ENCODE measurements around the gene TRAPPC14. TPM values are rescaled to one million over a fixed set of nuclear protein-coding genes. Genes with fewer than 3 reads are reported as not detected.
A peak's percentile ranks its signal among the peaks of the same experiment; 100 is the strongest.
"Not testable (repeated sequence)": the region's sequence is repeated elsewhere in the genome, so short reads cannot be mapped to it uniquely, and the experiment has no call there.

The TRAPPC14 gene
- total RNA-seq, 1 donor from 2014 or later: 20.0 TPM

GRCh38 chr7:100155553-100156317 is 2.8 kb downstream of the TRAPPC14 start:
- DNase-seq (ENCODE audit: extremely low read depth, low read depth, low spot score): no peak

- no peak for DNase-seq (ENCODE audit: extremely low read depth, low read depth, low spot score)
These were observed 3.7 kb downstream of the TRAPPC14 start for GRCh38 chr7:100154651-100155491.

DNA sequence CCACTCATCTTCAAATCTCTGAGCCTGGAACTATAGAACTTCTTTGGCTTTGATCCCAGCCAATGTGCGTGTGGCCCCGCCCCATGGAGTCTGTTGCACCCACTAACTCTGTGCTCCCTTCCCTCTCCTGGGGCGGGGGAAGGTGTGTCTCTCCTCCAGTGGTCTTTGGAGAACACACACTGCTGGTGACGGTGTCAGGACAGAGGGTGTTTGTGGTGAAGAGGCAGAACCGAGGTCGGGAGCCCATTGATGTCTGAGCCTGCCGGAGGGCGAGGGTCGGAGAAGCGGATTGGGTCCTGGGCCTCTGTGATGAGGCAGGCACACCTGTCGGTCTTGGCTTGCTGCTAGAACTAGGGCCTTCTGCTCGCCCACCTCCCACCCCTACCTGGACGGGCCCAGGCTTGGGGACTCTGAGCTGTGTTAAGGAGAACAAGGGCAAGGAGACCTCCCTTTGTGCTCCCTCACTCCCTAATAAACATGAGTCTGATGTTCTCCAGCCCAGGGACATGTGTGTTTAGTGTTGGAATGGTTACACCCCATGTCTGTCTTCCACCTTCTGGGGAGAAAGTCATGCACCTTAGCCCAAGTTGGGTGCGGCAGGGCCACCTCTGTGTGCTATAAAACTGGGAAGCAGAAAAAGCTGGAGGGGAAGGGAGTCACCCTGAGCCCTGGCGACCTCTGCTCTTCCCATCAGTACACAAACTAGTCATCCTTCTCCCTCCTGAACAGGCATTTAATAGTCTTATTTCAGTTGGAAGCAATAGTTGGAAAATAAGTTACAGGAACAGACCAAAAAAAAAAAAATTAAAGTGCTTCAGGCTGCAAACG is 4.6 kb downstream of the TRAPPC14 start:
- no peak for DNase-seq (ENCODE audit: extremely low read depth, low read depth, low spot score)

DNA sequence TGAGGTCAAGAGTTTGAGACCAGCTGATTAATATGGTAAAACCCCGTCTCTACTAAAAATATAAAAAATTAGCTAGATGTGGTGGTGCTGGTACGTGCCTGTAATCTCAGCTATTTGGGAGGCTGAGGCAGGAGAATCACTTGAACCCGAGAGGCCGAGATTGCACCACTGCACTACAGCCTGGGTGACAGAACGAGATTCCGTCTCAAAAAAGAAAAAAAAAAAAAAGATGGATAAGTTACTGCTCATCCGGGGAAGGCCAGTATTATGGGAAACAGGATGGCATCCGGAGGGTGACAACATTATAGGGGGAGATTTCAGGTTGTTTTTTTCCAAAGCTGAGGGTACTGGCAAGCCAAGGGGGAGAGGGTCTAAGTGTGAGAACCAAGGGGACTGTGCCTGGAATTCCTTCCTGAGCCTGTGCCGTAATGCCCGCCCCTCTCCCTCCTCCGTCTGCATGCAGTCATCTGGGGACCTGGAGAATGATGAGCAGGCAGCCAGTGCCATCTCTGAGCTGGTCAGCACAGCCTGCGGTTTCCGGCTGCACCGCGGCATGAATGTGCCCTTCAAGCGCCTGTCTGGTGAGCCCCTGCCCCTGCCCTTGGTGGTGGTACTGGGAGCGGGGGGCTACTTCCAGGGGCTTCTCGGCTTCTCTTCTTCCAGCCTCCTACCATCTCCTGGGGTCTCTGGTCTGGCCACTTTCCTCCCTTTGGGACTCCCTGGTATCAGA is 5.4 kb downstream of the TRAPPC14 start:
- no peak for DNase-seq (ENCODE audit: extremely low read depth, low read depth, low spot score)

DNA sequence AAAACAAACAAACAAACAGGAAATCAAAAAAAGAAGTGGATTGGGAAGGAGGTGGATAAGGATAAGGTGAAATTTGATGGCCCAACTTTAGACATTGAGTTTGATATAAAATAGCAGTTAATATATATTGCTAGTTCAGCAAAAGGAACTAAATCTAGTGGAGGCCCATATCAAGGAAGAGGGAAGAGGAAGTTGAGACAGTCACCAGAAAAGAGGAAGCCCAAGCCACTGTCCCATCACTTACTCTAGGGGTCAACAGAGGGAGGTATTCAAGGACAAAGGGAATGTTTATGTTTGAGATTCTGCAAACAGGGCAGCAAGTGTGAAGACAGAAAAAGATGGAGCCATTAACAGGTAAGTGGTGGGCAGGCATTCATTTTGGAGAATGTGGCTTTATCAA is 6.1 kb downstream of the TRAPPC14 start:
- no peak for DNase-seq (ENCODE audit: extremely low read depth, low read depth, low spot score)

DNA sequence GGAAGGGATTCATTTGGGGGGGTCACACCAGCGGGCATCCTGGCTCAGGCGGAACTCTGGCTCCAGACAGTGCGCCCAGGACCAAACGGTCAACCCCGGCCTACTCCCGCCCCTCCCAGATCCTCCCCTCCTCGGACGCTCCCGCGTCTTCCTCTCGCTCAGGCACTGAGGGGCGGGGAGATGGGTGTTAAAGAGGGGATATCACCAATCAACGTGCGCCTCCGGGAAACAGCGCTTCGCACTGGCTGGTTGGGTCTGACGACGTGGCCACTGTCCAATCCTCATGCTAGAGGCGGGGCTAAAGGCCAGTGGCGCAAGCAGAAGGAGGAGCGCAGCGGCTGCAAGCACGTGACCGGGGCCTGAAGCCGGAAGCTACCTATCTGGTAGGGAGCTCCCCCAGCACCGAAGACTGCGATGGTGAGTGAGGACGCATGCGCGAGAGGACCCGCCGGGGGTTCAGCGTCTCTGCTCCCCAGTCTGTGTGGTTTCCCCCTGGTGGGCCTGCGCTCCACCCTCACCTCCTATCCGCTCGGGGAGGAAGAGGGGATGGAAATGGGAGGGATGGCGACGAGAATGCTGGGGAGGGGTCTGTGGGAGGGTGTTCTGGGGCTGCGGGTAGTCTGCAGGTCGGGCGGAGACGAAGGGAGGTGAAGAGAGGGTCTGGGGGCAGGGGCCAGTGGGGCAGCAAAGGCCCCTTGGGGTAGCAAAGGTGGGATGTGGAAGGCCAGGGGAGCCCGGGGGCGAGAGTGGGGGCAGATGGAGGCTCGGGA is 9.8 kb downstream of the TRAPPC14 start, which contains the start of gene LAMTOR4:
Gene LAMTOR4, plus strand, starts transcription at position 360 of the 770 bp plus-strand sequence. Its CDS starts 55 bp downstream, at position 415.
- peak; percentile 82 for DNase-seq (ENCODE audit: extremely low read depth, low read depth, low spot score)

DNA sequence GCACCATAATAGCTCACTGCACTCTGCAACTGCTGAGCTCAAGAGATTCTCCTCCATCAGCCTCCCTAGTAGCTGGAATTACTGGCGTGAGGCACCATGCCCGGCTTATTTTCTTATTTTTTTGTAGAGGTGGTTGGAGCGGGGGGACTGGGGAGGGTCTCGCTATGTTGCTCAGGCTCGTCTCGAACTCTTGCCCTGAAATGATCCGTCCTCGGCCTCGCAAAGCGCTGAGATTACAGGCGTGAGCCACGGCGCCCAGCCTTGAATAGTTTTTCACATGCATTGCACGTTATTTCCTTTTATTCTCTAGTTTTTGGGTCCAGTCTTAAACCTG is 10.3 kb downstream of the TRAPPC14 start:
- no peak for DNase-seq (ENCODE audit: extremely low read depth, low read depth, low spot score)

- no peak for DNase-seq (ENCODE audit: extremely low read depth, low read depth, low spot score)
These were observed 11.2 kb downstream of the TRAPPC14 start for GRCh38 chr7:100147278-100147677.

DNA sequence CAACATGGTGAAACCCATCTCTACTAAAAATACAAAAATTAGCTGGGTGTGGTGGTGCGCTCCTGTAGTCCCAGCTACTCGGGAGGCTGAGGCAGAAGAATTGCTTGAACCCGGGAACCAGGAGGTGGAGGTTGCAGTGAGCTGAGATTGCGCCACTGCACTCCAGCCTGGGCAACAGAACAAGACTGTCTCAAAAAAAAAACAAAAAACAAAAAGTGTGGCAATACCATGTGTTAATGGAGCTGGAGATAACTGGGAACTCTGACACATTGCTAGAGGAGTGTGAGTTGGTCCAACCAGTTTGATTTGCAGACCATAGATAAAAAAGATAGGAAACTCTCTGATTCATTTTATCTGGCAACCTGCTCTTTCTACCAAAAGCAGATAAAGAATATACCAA is 12.2 kb downstream of the TRAPPC14 start:
- DNase-seq (ENCODE audit: extremely low read depth, low read depth, low spot score): not testable (repeated sequence)

- no peak for DNase-seq (ENCODE audit: extremely low read depth, low read depth, low spot score)
These were observed 16.1 kb downstream of the TRAPPC14 start for GRCh38 chr7:100142461-100142860.

GRCh38 chr7:100141555-100141949 is 17.0 kb downstream of the TRAPPC14 start:
- no peak for DNase-seq (ENCODE audit: extremely low read depth, low read depth, low spot score)

DNA sequence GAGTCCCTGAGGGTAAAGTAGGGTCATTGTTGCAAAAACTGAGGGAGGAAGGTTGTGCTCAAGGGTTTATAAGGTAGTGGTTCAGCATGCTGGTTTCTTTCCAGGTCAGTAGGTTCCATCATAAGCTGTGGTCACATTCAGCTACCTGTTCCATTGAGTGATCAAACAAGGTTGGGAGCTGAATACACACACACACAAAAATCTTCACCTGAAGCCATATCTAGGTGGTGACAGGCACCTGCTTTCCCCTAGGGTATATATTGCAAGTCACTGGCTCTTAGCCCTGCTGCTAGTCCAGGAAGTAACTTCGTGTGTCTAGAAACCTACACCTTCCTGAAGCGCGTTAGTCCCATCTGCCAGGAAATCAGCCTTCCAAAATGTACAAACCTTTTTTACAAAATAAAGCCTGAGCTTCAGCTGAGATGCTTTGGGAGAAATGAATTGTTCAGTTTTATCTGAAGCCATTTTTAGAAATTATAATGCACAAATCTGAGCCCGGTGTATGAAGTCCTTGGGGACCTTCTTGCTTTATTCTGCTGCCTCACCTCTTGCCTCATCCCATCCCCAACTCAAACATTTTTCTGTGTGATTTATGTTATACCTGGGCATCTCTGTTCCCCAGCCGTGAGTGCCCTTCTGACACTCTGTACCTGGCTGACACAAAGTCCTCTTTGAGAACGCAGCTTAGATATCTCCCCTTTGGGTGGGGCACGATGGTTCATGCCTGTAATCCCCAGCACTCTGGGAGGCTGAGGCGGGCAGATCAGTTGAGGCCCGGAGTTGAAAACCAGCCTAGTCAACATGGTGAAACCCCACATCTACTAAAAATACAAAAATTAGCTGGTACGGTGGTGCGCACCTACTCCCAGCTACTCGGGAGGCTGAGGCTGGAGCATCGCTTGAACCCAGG is 20.4 kb downstream of the TRAPPC14 start:
- DNase-seq (ENCODE audit: extremely low read depth, low read depth, low spot score): no peak

GRCh38 chr7:100132697-100133151 is 25.8 kb downstream of the TRAPPC14 start:
- DNase-seq (ENCODE audit: extremely low read depth, low read depth, low spot score): no peak

DNA sequence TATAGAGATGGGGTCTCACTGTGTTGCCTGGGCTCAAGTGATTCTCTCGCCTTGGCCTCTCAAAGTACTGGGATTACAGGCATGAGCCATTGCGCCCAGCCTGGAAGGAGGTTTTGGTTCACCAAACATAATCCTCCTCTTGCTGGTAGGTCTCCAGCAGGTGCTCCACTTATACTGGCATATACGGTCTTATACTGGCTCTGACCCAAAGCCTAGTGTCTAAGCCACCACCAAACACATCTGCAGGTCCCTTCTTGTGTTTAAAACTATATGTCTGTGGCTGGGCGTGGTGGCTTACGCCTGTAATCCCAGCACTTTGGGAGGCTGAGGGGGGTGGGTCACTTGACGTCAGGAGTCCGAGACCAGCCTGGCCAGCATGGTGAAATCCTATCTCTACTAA is 26.4 kb downstream of the TRAPPC14 start:
- no peak for DNase-seq (ENCODE audit: extremely low read depth, low read depth, low spot score)

GRCh38 chr7:100130608-100131453 is 27.7 kb downstream of the TRAPPC14 start:
- no peak for DNase-seq (ENCODE audit: extremely low read depth, low read depth, low spot score)

DNA sequence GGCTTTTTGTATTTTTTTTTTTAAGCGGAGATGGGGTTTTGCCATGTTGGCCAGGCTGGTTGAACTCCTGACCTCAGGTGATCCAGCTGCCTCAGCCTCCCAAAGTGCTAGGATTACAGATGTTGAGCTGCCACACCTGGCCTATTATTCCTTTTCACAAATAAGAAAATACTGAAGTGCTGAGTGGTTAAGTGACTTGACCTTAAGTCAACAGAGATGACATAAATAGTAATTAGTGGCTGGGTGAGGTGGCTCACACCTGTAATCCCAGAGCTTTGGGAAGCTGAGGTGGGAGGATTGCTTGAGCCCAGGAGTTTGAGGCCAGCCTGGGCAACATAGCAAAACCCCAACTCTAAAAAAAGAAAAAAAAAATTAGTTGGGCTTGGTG is 28.3 kb downstream of the TRAPPC14 start:
- DNase-seq (ENCODE audit: extremely low read depth, low read depth, low spot score): not testable (repeated sequence)

- no peak for DNase-seq (ENCODE audit: extremely low read depth, low read depth, low spot score)
These were observed 29.9 kb downstream of the TRAPPC14 start for GRCh38 chr7:100128637-100128963.

Data from glomerular endothelial cell (primary cell).